Neuronal stem cell (in vitro differentiated cells): Measurements from ENCODE around the gene DIP2C.
"Not testable (repeated sequence)": the region's sequence is repeated elsewhere in the genome, so short reads cannot be mapped to it uniquely, and the experiment has no call there.

Experiments
- DNase-seq: peaks from one replicate; pipeline ENCODE4 v3.0.0-alpha.2; 2013; ENCODE audit warnings: low spot score
- H2AFZ ChIP-seq: one replicate; pipeline ENCODE4 v1.6.1; 2013; ENCODE audit warnings: mild to moderate bottlenecking, low read length, inconsistent platforms
- H2AK5ac ChIP-seq: 2 replicates; pipeline ENCODE4 v1.6.1; 2013; ENCODE audit warnings: low read depth, mild to moderate bottlenecking, inconsistent platforms, low read length, moderate library complexity, mixed read lengths
- H2BK120ac ChIP-seq: 2 replicates; pipeline ENCODE4 v1.6.1; 2013; ENCODE audit warnings: low read depth, mild to moderate bottlenecking, inconsistent platforms, low read length, moderate library complexity, mixed read lengths
- H2BK12ac ChIP-seq: one replicate; pipeline ENCODE4 v1.6.1; 2013; ENCODE audit warnings: low read length, inconsistent platforms
- H2BK15ac ChIP-seq: 2 replicates; pipeline ENCODE4 v1.6.1; 2013; ENCODE audit warnings: mild to moderate bottlenecking, low read length, inconsistent platforms, mixed read lengths
- H2BK5ac ChIP-seq: one replicate; pipeline ENCODE4 v1.6.1; 2013; ENCODE audit warnings: inconsistent platforms, mild to moderate bottlenecking, low read length, moderate library complexity
- H3K14ac ChIP-seq: one replicate; pipeline ENCODE4 v1.6.1; 2013; ENCODE audit warnings: low read length, inconsistent platforms
- H3K18ac ChIP-seq: 2 replicates; pipeline ENCODE4 v1.6.1; 2013; ENCODE audit warnings: low read length, inconsistent platforms
- H3K23ac ChIP-seq: 2 replicates; pipeline ENCODE4 v1.6.1; 2013; ENCODE audit warnings: low read depth, mild to moderate bottlenecking, mixed read lengths, low read length, inconsistent platforms; ENCODE audit not compliant: poor library complexity
- H3K27ac ChIP-seq: replicated peaks from 3 replicates; pipeline ENCODE4 v1.5.1; 2013; ENCODE audit warnings: low read length, inconsistent platforms
- H3K27me3 ChIP-seq, 3 experiments: 2 replicates each; pipeline ENCODE4 v1.6.1; 2013; ENCODE audit warnings: low read length in 3 of 3, mild to moderate bottlenecking in 2 of 3, inconsistent platforms in 1 of 3, low read depth in 1 of 3, mixed read lengths in 1 of 3, moderate library complexity in 1 of 3; ENCODE audit not compliant: control insufficient read depth in 3 of 3, insufficient read depth in 3 of 3
- H3K36me3 ChIP-seq, 2 donors: replicated peaks in 1 of 2; 2 replicates each; pipeline ENCODE4 v1.6.1; 2013; ENCODE audit warnings: low read length in 2 of 2; ENCODE audit not compliant: control insufficient read depth in 2 of 2, insufficient read depth in 2 of 2
- H3K4ac ChIP-seq: 2 replicates; pipeline ENCODE4 v1.6.1; 2013; ENCODE audit warnings: inconsistent platforms, mild to moderate bottlenecking, low read length, moderate library complexity
- H3K4me1 ChIP-seq, 2 donors: 1 replicate in 1 of 2; 2 replicates in 1 of 2; pipeline ENCODE4 v1.6.1; 2013; ENCODE audit warnings: low read length in 2 of 2, low read depth in 1 of 2; ENCODE audit not compliant: control insufficient read depth in 2 of 2, insufficient read depth in 1 of 2
- H3K4me2 ChIP-seq: one replicate; pipeline ENCODE4 v1.6.1; 2013; ENCODE audit warnings: mild to moderate bottlenecking, low read length, inconsistent platforms; ENCODE audit not compliant: insufficient read depth, poor library complexity, severe bottlenecking
- H3K4me3 ChIP-seq, 2 donors: 2 replicates each; pipeline ENCODE4 v1.5.1; 2013; ENCODE audit warnings: low read length in 2 of 2, mild to moderate bottlenecking in 2 of 2, inconsistent platforms in 1 of 2, moderate library complexity in 1 of 2
- H3K79me1 ChIP-seq: one replicate; pipeline ENCODE4 v1.6.1; 2013; ENCODE audit warnings: low read depth, mild to moderate bottlenecking, inconsistent platforms, low read length, moderate library complexity
- H3K9ac ChIP-seq: one replicate; pipeline ENCODE4 v1.6.1; 2013; ENCODE audit warnings: mild to moderate bottlenecking, low read depth, low read length, inconsistent platforms; ENCODE audit not compliant: poor library complexity
- H3K9me3 ChIP-seq, 2 donors: replicated peaks in 1 of 2; 2 replicates each; pipeline versions ENCODE3 to v1.6.1; 2013; ENCODE audit warnings: low read length in 2 of 2, mild to moderate bottlenecking in 2 of 2, inconsistent platforms in 1 of 2, low read depth in 1 of 2, mixed read lengths in 1 of 2, moderate library complexity in 1 of 2; ENCODE audit not compliant: control insufficient read depth in 2 of 2, insufficient read depth in 1 of 2
- H4K8ac ChIP-seq: one replicate; pipeline ENCODE4 v1.6.1; 2013; ENCODE audit warnings: low read depth, mild to moderate bottlenecking, inconsistent platforms, low read length, moderate library complexity
- H4K91ac ChIP-seq: one replicate; pipeline ENCODE4 v1.6.1; 2013; ENCODE audit warnings: low read length, low read depth, mild to moderate bottlenecking, inconsistent platforms; ENCODE audit not compliant: poor library complexity
- WGBS, 2 donors: extraction: QIAGEN DNeasy Blood & Tissue Kit; methylation state at CpG; one replicate each; pipeline ENCODE4 v1.1.7; 2013; ENCODE audit warnings: missing lambda C conversion rate in 2 of 2, mixed read lengths in 1 of 2; ENCODE audit not compliant: insufficient read length in 2 of 2, insufficient replicate concordance in 1 of 2; ENCODE audit errors: extremely low coverage in 2 of 2; 5-methylcytosine and 5-hydroxymethylcytosine counted together

The DIP2C gene

GRCh38 chr10:610642-611305 lies 78.7 kb downstream of the DIP2C start:
- H2BK12ac ChIP-seq, H2BK5ac ChIP-seq, H3K23ac ChIP-seq, H3K27me3 ChIP-seq, H2AK5ac ChIP-seq, H3K14ac ChIP-seq, DNase-seq, H3K4me3 ChIP-seq, H3K4ac ChIP-seq, H4K8ac ChIP-seq, H3K79me1 ChIP-seq, H2BK120ac ChIP-seq, H3K36me3 ChIP-seq, H3K9ac ChIP-seq, H4K91ac ChIP-seq, H3K4me2 ChIP-seq, H2AFZ ChIP-seq, H3K18ac ChIP-seq, H3K9me3 ChIP-seq: not testable (repeated sequence)
- Histone ChIP-seq H3K4me1 (peaks cover 17 to 34% of the 10 kb centered on the region in 2 donors), H2BK15ac (peak overlapping the region; percentile 28), H3K27ac (peak overlapping the region; percentile 49)
- no CpG with 5 or more reads among the region's 7 CpGs for WGBS, 2 donors

GRCh38 chr10:609868-610545 lies 79.5 kb downstream of the DIP2C start:
- H3K4me2 ChIP-seq = no peak overlapping the region
- H3K36me3 ChIP-seq = peaks cover 0 to 3% of the 10 kb centered on the region in 2 donors
- H3K27me3 ChIP-seq = no peaks in the 10 kb centered on the region
- no peak overlapping the region for H2BK120ac ChIP-seq
- H2AK5ac ChIP-seq = no peak overlapping the region
- H2BK15ac ChIP-seq = no peak overlapping the region
- no peak overlapping the region for H3K9ac ChIP-seq
- H3K79me1 ChIP-seq = peaks cover 4% of the 10 kb centered on the region
- H4K8ac ChIP-seq = no peak overlapping the region
- peak overlapping the region; percentile 33 for H3K18ac ChIP-seq
- H3K14ac ChIP-seq = no peak overlapping the region
- H2AFZ ChIP-seq = no peak overlapping the region
- H4K91ac ChIP-seq = no peak overlapping the region
- H2BK5ac ChIP-seq = no peak overlapping the region
- no peak overlapping the region for H2BK12ac ChIP-seq
- H3K9me3 ChIP-seq = no peaks in the 10 kb centered on the region
- H3K4ac ChIP-seq = no peak overlapping the region
- no CpG with 5 or more reads among the region's 11 CpGs for WGBS, 2 donors
- H3K4me1 ChIP-seq = peaks cover 15 to 29% of the 10 kb centered on the region in 2 donors
- peak; percentile 63 for DNase-seq
- H3K4me3 ChIP-seq = no peak overlapping the region
- no peak overlapping the region for H3K23ac ChIP-seq
- H3K27ac ChIP-seq = peak overlapping the region; percentile 70

GRCh38 chr10:609262-609658 lies 80.2 kb downstream of the DIP2C start:
- Histone ChIP-seq H3K36me3 (no peaks in the 10 kb centered on the region), H3K4ac (no peak overlapping the region), H3K23ac (no peak overlapping the region), H3K4me2 (no peak overlapping the region), H3K27ac (no peak overlapping the region), H2BK15ac (no peak overlapping the region), H3K9ac (no peak overlapping the region), H3K18ac (no peak overlapping the region), H2AFZ (no peak overlapping the region), H3K14ac (no peak overlapping the region), H2AK5ac (no peak overlapping the region), H4K8ac (no peak overlapping the region), H3K9me3 (no peaks in the 10 kb centered on the region), H2BK120ac (no peak overlapping the region), H4K91ac (no peak overlapping the region), H3K27me3 (no peaks in the 10 kb centered on the region), H3K79me1 (peaks cover 3% of the 10 kb centered on the region), H3K4me3 (no peak overlapping the region), H2BK5ac (no peak overlapping the region), H3K4me1 (peaks cover 15 to 25% of the 10 kb centered on the region in 2 donors), H2BK12ac (no peak overlapping the region)
- no peak for DNase-seq

GRCh38 chr10:608331-609261 lies 80.9 kb downstream of the DIP2C start:
- WGBS, 2 donors = no CpG with 5 or more reads among the region's 5 CpGs
- no peak overlapping the region for H2AFZ ChIP-seq

More at GRCh38 chr10:608331-609261, 80.9 kb downstream of the DIP2C start:
- H3K9me3 ChIP-seq = no peaks in the 10 kb centered on the region
- no peak overlapping the region for H2BK5ac ChIP-seq
- no peak overlapping the region for H2BK12ac ChIP-seq
- H2AK5ac ChIP-seq = no peak overlapping the region
- no peaks in the 10 kb centered on the region for H3K36me3 ChIP-seq
- H3K9ac ChIP-seq = no peak overlapping the region
- DNase-seq = no peak
- H3K14ac ChIP-seq = no peak overlapping the region
- no peak overlapping the region for H3K27ac ChIP-seq
- no peaks in the 10 kb centered on the region for H3K27me3 ChIP-seq
- peaks cover 19 to 23% of the 10 kb centered on the region in 2 donors for H3K4me1 ChIP-seq
- no peak overlapping the region for H3K23ac ChIP-seq
- H4K91ac ChIP-seq = no peak overlapping the region
- no peaks in the 10 kb centered on the region for H3K79me1 ChIP-seq
- H2BK120ac ChIP-seq = no peak overlapping the region
- H3K18ac ChIP-seq = no peak overlapping the region
- no peak overlapping the region for H4K8ac ChIP-seq
- H3K4ac ChIP-seq = no peak overlapping the region
- H3K4me3 ChIP-seq = no peak overlapping the region
- H2BK15ac ChIP-seq = no peak overlapping the region
- no peak overlapping the region for H3K4me2 ChIP-seq
